NCI-H2171 treated with DMSO at 0.1 percent for 48 hours (cell line): ENCODE results near the gene RASGRF2.

Source experiments
- DNase-seq: peaks from one replicate; lab custom pipeline; 2025; lab: John Stamatoyannopoulos, UW

RASGRF2 gene

GRCh38 chr5:81169924-81170323, 209.8 kb downstream of the RASGRF2 start:
- DNase-seq = no peak

DNA sequence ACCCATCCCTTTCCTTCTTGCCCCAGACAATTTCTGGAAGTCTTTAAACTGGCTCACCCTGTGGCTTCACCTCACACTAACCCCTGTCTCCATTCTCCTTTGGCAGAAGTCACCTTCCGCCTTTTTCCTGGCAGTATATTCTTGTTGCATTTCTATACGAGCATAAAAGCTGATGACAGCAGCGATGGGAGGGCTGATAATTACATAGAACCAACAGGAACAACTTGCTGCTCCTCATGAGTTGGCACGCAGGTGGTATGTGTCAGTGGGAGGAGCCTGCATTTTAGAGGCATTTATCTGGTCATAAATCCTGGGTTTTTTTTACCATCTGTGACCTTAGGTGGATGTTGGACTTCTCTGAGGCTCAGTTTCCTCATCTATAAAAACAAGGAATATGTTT, 211.6 kb downstream of the RASGRF2 start:
- no peak for DNase-seq

- no peak for DNase-seq
These were observed 212.5 kb downstream of the RASGRF2 start for GRCh38 chr5:81172710-81173109.

- DNase-seq = no peak
These were observed 216.9 kb downstream of the RASGRF2 start for GRCh38 chr5:81177061-81177460.

DNA sequence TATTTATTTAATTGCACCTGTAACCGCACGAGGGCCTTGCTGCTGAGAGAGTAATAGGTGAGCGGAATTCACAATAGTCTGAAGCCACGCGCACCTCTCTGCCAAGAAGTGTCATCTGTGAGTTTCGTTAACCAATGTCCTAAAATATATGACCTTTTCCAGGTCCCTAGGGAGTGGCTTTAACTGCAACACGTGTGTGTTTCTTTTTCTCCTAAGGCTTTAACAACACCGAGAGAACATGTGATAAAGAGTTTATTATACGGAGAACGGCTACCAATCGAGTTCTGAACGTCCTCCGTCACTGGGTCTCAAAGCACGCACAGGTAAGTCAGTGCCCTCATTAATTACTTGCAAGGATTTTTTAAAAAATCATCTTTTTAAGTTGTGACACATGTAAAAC, 219.8 kb downstream of the RASGRF2 start:
- DNase-seq = no peak

DNA sequence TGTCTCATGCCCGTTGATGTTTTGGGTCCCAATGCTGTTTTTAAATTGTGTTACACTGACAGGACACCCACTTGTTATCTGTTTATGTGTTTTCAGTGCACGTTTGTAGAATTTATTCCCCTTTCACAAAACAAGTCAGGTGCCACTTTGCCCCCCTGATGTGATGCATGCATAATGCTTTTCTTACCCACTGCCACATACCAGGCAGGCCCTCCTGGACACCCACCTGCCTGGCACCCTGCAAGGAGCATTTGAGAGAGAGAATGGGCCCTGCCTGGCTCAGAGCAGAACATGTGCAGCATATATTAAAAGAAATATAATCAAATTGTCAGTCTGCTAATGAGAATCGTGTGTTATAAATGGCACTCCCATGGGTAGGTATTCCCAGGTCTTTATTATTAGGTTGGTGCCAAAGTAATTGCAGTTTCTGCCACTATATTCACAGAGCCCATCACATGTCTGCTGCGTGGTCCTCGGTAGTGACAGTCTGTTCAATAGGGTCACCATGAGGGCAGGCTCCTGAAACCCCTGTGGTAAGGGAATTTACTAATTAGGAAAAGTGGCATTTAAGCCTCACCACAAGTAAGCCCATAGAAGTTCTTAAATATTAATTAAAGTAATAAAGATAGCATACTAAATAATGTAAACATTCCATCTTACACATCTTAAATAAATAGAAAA, 220.8 kb downstream of the RASGRF2 start:
- DNase-seq = no peak

DNA sequence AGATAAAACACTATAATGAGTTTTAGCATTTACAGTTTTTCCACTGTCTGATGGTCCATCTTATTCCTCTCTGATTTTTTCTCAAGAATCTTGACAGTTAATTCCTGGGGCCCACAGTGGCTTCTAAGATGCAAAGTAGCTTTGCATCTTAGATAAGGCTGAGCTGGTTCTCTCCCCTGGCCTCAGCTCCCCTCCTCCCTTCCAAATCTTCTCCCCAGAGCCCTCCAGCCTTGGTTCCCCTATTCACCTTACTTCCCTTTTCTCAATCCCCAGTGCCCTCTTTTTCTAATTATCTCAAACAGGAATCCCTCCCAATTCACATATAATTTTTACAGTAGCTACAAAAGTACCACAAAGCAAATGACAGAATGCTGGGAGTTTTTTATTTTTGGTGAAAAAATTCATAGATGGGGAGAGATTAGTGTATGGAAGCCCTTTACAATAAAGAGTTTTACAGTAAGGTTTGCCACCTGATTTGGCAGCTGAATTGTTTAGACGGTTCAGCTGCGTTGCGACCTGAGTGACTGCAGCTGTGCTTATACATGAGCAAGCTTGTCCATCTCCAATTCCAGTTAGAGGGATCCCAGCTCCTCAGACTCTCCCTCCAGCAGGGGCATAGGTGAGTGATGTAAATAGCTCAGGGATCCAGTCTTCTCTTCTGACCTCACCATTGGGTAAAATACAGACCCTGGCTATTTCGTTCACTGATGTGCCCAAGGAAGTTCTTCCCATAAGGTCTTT, 221.6 kb downstream of the RASGRF2 start:
- no peak for DNase-seq

DNA sequence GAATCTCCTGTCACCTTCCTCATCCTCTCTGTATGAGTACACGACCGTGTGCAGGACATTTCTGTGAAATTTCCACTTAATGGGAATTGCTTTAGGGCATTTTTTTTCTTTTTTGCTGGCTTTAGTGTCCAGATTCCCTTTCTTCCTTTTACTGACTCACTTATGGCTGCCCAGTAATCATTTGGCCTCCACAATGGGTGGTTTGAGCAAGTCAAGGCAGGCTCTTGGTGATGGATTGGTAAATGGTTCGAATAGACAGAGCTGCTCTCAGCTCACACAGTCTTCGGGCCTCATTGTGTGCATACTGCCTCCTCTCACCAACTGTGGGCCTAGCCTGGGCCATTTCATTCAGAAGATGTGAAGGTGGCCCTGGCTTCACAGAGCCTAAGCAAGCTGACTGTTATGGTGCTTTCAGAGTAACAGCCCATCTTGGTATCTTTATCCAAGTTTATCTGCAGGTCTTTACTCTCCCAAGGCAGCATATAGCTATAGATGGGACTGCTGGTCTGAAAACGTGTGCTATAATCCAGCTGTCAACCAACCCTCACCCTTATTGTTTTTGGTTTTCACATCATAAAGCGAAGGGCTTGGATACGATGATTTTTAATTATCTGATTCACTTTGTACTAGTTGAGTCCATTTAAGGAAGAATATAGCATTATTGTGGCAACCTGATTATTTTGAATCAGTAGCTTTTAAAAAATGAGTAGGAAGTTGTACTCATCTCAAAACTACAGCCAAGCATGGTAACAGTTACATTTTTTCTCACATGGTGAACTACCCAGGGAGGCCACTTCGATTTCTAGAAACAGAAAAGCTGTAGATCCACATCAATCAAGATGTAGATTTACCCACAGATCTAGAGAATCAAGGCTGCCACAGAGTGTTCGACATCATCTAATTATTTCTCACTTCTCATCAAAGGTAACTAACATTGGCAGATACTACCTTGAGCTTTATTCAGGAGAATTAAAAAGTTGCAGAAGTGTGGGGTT, 222.5 kb downstream of the RASGRF2 start:
- no peak for DNase-seq

DNA sequence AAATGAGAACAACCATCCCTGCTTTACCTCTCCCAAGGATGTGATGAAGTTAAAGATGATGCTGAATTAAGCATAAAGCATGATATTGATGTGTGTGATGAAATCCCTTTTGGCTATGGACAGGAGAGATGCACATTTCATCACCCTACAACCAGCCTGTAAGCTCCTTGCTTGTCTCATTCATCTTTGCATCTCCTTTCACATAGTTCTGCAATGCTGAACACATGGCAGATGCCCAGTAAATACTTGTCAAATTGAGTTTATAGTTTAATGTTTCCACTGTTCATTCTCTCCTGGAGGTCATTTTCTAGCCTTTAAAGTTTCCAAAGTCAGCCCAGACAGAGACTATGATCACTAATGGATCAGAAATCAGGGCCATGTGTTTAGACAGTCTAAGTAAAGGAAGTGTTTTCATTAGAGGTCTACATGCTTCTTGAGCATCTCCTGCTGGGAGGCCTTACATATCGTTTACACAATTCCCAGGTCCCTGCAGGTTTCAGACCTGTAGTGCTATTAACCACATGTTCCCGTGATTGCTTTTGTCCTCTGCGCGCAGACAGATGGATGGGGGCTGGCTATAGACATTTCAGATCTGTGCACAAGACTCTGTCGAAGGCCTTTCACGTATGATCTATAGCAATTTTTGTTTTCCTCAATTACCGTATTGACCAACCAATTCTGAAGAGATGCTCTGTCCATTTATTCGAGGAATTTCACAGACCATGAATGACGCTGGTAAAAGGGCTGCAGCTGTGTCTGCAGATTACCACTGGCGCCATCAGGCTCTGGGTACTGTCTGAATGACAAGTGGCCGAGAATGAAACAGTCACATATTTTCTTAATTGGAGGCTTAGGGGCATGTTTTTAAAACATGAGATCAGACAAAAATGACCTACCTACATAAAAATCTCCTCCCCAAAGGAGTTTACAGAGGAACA, 223.9 kb downstream of the RASGRF2 start:
- DNase-seq = peak; percentile 59

- DNase-seq = no peak
These were observed 224.6 kb downstream of the RASGRF2 start for GRCh38 chr5:81184749-81185110.

- DNase-seq = no peak
These were observed 227.7 kb downstream of the RASGRF2 start for GRCh38 chr5:81187885-81188284.

- DNase-seq = no peak
These were observed 228.8 kb downstream of the RASGRF2 start for GRCh38 chr5:81188962-81189361.

GRCh38 chr5:81189875-81190498, 229.8 kb downstream of the RASGRF2 start:
- DNase-seq = no peak

DNA sequence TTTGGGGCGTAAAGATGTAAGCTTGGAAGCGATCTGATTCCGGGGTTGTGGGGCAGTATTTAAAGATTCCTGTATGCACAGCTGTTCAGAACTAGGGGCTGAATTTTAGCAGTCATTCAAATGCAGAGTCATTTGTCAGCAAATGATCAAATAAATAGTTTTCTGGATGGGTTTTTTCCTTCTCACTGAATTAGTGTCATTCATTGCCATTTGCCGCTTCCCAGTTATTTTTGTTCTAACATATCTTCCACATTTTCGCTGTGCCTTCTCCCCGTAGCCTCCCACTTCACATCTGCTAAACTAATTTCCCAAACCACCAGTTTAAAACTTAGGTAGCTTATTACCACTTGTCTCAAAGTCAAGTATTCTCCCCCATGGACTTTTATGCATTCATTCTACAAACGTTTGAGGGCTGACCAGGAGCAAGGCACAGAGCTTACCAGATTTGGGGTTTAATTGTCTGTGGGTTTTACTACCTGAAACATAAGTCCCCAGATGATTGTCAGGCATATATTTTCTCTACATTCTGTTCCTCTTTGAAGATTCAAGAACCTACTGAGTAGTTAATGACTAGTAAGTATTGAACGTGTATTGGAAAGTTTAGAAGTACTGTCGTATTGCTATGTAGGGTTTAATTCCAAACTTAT, 231.7 kb downstream of the RASGRF2 start:
- no peak for DNase-seq

GRCh38 chr5:81192373-81192750, 232.2 kb downstream of the RASGRF2 start:
- no peak for DNase-seq

DNA sequence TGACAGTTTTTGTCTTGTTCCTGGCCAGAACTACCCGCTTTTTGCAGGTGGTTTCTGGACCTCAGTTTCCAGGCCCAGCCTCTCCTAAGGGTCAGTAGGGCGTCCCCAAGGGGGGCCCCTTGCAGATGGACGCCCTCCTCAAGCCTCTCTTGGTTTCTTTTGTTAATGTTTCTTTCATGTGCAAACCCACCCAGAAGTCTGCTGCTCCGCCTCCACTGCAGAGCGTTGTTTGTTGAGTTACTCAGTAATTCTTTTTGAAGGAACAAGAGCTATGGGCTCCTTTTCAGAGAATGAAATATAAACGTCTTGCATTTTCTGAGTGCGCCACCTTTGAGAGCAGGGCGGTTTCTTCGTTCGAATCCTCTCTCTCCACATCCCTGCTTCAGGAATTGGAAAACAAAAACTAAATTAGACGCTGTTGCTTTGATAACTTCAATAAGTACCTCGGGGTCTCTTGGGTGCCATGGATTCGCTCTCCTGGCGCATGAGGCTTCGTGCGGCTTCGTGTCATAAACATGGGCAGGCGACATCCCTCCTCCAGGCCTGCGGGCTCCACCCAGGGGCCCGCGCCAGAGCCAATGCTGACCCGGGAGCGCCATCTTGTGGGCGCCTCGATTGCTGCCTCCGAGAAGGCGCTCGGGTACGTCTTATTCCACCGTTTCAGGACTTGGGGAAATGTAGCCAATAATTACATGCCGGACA, 234.6 kb downstream of the RASGRF2 start:
- peak; percentile 54 for DNase-seq

- no peak for DNase-seq
These were observed 235.3 kb downstream of the RASGRF2 start for GRCh38 chr5:81195335-81195929.

DNA sequence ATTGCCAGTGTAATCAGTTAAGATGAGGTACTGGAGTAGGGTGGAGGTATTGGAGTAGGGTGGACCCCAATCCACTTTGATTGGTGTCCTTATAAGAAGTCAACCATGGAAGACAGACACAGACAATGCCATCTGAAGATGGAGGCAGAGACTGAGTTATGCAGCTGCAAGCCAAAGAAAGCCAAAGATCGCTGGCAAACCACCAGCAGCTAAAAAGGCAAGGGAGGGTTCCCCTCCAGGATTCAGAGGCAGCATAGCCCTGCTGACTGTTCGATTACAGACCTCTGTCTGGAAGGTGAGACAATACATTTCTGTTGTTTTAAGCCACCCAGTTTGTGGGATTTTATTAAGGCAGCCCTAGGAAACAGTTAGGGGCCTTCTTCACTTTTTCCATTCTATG, 242.5 kb downstream of the RASGRF2 start:
- no peak for DNase-seq

- DNase-seq = no peak
These were observed 243.6 kb downstream of the RASGRF2 start for GRCh38 chr5:81203729-81204128.
